ENCODE data around the gene APPBP2. TPM values are rescaled to one million over a fixed set of nuclear protein-coding genes. Genes with fewer than 3 reads are reported as not detected.
A peak's percentile ranks its signal among the peaks of the same experiment; 100 is the strongest.
"Not testable (repeated sequence)": the region's sequence is repeated elsewhere in the genome, so short reads cannot be mapped to it uniquely, and the experiment has no call there.

Gene APPBP2
- total RNA-seq, 3 donors from 2014 or later, result 26.6 to 41.9 (median 30.2) TPM

DNA sequence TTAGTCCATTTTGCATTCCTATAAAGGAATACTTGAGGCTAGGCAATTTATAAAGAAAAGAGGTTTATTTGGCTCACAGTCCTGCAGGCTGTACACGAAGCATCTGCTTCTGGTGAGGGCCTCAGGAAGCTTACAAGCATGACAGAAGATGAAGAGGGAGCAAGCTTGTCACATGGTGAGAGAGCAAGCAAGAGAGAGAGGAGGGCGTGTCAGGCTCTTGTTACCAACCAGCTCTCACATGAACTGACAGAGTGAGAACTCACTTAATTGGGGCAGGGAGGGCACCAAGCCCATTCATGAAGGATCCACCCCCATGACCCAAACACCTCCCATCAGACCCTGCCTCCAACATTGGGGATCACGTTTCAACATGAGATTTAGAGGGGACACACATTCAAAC is 102.2 kb downstream of the APPBP2 start:
- Histone ChIP-seq H3K27me3 (no peaks in the 10 kb centered on the region), H3K27ac (no peak overlapping the region), H3K36me3 (no peaks in the 10 kb centered on the region), H3K4me1 (no peaks in the 10 kb centered on the region), H3K9me3 (no peaks in the 10 kb centered on the region), H3K4me3 (no peak overlapping the region)
- DNase-seq (ENCODE audit: low spot score in 2 of 2), result no peak
- TF ChIP-seq POLR2A (IDR thresholded peaks at IDR 0.05) (no peak), POLR2AphosphoS5 (IDR thresholded peaks at IDR 0.05) (no peak)
- TF ChIP-seq, protein P1, sequence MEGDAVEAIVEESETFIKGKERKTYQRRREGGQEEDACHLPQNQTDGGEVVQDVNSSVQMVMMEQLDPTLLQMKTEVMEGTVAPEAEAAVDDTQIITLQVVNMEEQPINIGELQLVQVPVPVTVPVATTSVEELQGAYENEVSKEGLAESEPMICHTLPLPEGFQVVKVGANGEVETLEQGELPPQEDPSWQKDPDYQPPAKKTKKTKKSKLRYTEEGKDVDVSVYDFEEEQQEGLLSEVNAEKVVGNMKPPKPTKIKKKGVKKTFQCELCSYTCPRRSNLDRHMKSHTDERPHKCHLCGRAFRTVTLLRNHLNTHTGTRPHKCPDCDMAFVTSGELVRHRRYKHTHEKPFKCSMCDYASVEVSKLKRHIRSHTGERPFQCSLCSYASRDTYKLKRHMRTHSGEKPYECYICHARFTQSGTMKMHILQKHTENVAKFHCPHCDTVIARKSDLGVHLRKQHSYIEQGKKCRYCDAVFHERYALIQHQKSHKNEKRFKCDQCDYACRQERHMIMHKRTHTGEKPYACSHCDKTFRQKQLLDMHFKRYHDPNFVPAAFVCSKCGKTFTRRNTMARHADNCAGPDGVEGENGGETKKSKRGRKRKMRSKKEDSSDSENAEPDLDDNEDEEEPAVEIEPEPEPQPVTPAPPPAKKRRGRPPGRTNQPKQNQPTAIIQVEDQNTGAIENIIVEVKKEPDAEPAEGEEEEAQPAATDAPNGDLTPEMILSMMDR (IDR thresholded peaks at IDR 0.05), result no peak
- intact Hi-C loops (cut with DNase I; ENCODE audit: low total_unique reads), result no loop called here

DNA sequence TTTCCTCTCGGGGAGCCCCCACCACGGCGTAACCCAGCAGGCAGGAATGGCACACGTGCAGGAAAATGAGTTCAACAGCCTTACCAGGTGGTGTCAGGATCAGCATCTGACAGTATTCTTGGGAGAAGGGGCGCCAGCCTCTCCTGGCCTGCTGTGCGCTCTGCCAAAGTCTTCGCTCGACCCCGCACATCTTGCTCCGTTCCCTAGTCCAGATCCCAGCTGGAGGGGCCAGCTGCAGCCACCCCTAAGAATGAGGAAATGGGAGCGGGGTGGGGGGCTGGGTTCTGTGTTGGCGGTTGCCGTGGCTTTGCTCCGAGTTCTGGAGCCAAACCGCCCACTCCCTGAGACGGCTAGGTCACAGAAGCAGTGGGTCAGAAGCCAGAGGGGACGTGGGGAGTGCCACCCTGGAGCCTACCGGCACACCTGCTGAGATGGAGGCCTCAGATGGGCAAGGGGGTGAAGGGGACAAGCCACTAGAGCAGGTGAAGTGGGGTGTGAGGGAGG is 103.8 kb downstream of the APPBP2 start, which contains the start of gene CHCT1:
Gene CHCT1 (plus strand): TSS at position 328 of the 504 bp plus-strand sequence. CDS start 104 bp downstream, at position 432.
- Histone ChIP-seq H3K36me3 (no peaks in the 10 kb centered on the region), H3K27ac (peak within 1 kb of the TSS; percentile 57 to 71), H3K4me1 (no peaks in the 10 kb centered on the region), H3K4me3 (peak within 1 kb of the TSS; percentile 44 to 72 (median 56)), H3K9me3 (no peaks in the 10 kb centered on the region), H3K27me3 (no peaks in the 10 kb centered on the region)
- intact Hi-C loops (cut with DNase I; ENCODE audit: low total_unique reads), result no loop called here
- no peak for TF ChIP-seq POLR2AphosphoS5 (IDR thresholded peaks at IDR 0.05)
- TF ChIP-seq, protein P1 (IDR thresholded peaks at IDR 0.05), result no peak
- no peak for TF ChIP-seq POLR2A (IDR thresholded peaks at IDR 0.05)
- DNase-seq (ENCODE audit: low spot score in 2 of 2), result no peak

DNA sequence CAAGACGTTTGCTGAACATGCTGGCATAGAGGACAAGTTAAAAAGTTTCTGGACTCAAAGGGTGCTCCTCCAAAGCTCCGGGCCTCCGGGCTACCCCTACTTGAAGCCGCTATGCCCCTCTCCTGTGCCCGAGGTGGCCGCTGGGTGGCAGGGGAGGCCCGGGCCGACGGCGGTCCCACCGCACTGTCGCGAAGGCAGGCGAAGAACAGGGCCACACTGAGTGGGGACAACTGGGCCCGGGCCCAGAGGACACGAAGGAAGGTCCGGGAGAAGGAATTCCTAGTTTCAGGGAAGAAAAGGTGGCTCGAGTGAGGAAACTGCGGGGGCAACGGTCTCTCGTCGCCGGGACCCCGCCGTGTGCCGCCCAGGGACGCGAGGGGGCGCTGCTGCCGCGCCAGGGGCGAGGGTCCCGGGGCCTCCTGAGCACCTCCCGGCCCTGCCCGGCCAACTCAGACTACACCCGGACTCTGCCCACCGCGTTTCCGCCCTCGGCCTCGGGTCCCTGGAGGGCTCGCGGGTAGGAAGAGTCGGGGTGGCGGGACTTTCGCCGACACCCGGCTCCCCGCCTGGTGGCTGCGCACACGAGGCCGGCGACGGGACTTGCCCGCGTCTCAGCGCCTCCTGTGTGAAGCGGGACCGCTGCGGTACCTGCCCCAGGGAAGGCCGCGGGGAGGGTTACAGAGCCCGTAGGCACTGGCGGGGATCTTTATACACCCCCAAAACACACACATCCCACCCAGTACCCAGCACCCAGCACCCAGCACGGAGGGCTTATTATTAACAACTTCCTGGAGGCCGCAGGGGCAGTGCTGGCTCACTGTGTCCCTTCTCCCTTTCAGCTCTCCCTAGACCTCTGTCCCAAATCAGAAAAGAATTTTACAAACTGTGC is 104.5 kb downstream of the APPBP2 start:
- Histone ChIP-seq H3K4me3 (peak overlapping the region; percentile 44 to 72 (median 56)), H3K27ac (peak overlapping the region; percentile 57 to 71), H3K4me1 (no peaks in the 10 kb centered on the region), H3K27me3 (no peaks in the 10 kb centered on the region), H3K36me3 (no peaks in the 10 kb centered on the region), H3K9me3 (no peaks in the 10 kb centered on the region)
- TF ChIP-seq, protein P1 (IDR thresholded peaks at IDR 0.05), result peak; percentile 75 to 89 (median 85)
- no peak for TF ChIP-seq POLR2AphosphoS5 (IDR thresholded peaks at IDR 0.05)
- intact Hi-C loops (cut with DNase I; ENCODE audit: low total_unique reads), result no loop called here
- peak; percentile 22 to 68 for DNase-seq (ENCODE audit: low spot score in 2 of 2)

- H3K4me3 ChIP-seq; H3K36me3 ChIP-seq; DNase-seq (ENCODE audit: low spot score in 2 of 2); H3K4me1 ChIP-seq; intact Hi-C loops (cut with DNase I; ENCODE audit: low total_unique reads); H3K9me3 ChIP-seq; H3K27me3 ChIP-seq; H3K27ac ChIP-seq: not testable (repeated sequence)
Measured at GRCh38 chr17:60419875-60420274, 106.2 kb downstream of the APPBP2 start.

DNA sequence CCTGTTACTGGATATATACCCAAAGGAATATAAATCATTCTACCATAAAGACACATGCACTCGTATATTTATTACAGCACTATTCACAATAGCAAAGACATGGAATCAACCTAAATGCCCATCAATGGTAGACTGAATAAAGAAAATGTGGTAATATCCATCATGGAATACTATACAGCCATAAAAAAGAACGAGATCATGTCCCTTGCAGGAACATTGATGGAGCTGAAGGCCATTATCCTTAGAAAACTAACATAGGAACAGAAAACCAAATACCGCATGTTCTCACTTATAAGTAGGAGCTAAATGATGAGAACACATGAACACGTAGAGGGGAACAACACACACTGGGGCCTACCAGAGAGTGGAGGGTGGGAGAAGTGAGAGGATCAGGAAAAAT is 107.0 kb downstream of the APPBP2 start:
- H3K27ac ChIP-seq; H3K4me3 ChIP-seq; H3K4me1 ChIP-seq; H3K27me3 ChIP-seq; H3K9me3 ChIP-seq; intact Hi-C loops (cut with DNase I; ENCODE audit: low total_unique reads); H3K36me3 ChIP-seq; DNase-seq (ENCODE audit: low spot score in 2 of 2): not testable (repeated sequence)

GRCh38 chr17:60416368-60416925 is 109.6 kb downstream of the APPBP2 start:
- Histone ChIP-seq H3K4me1 (no peaks in the 10 kb centered on the region), H3K27ac (no peak overlapping the region), H3K36me3 (no peaks in the 10 kb centered on the region), H3K27me3 (no peaks in the 10 kb centered on the region), H3K4me3 (no peak overlapping the region), H3K9me3 (no peaks in the 10 kb centered on the region)
- no peak for DNase-seq (ENCODE audit: low spot score in 2 of 2)
- intact Hi-C loops (cut with DNase I; ENCODE audit: low total_unique reads), result no loop called here
- TF ChIP-seq, protein P1 (IDR thresholded peaks at IDR 0.05), result no peak
- TF ChIP-seq POLR2A (IDR thresholded peaks at IDR 0.05) (no peak), POLR2AphosphoS5 (IDR thresholded peaks at IDR 0.05) (no peak)

All from breast epithelium (tissue), 4 donors.